ENCODE data around the gene RPGRIP1L. TPM values are rescaled to one million over a fixed set of nuclear protein-coding genes. Genes with fewer than 3 reads are reported as not detected.

Gene RPGRIP1L
- total and polyA plus RNA-seq, 9 of the 15 experiments (the other 6 are each of a cell fraction or from before 2014, with no cell fraction given): 3.2 to 7.7 (median 5.8) TPM

- Histone ChIP-seq H3K4me3 (no peak overlapping the region), H3K27ac (ENCODE audit: extremely low read depth, low read depth, low read length) (no peak overlapping the region), H3K36me3 (ENCODE audit: control insufficient read depth, insufficient read depth, low read length) (no peaks in the 10 kb centered on the region), H3K9me1 (ENCODE audit: control insufficient read depth, insufficient read depth, low read length) (no peaks in the 10 kb centered on the region), H3K4me1 (replicated peaks in 1 of 2; ENCODE audit: control insufficient read depth in 2 of 2, insufficient read depth in 2 of 2, low read length in 2 of 2) (no peaks in the 10 kb centered on the region), H3K27me3 (ENCODE audit: control insufficient read depth in 2 of 2, insufficient read depth in 2 of 2, low read length in 2 of 2) (no peaks in the 10 kb centered on the region), H3K9me3 (replicated peaks; ENCODE audit: control insufficient read depth, insufficient read depth, low read depth, low read length) (no peaks in the 10 kb centered on the region), H3K9ac (ENCODE audit: insufficient read depth in 1 of 2, low read depth in 2 of 2, low read length in 2 of 2) (no peak overlapping the region), H2AFZ (ENCODE audit: low read depth, low read length) (no peak overlapping the region), H3K4me2 (ENCODE audit: insufficient read depth, low read length) (no peak overlapping the region), H4K20me1 (replicated peaks; ENCODE audit: control insufficient read depth, insufficient read depth, low read length) (no peaks in the 10 kb centered on the region), H3K79me2 (ENCODE audit: control insufficient read depth, insufficient read depth, low read length) (no peaks in the 10 kb centered on the region)
- WGBS (ENCODE audit: insufficient coverage, low coverage, missing lambda C conversion rate): 77% methylated on average over 2 of the region's 2 CpGs
- DNase-seq (ENCODE audit: extremely low read depth in 1 of 4, low spot score in 3 of 4) (no peak), ATAC-seq (no peak), FAIRE-seq (no peak)
- in situ Hi-C loops (cut with MboI): no loop called here
- ChIA-PET POLR2A (no interaction called here), CTCF (ENCODE audit: low intra/inter-chr PET ratio) (no interaction called here)
- intact Hi-C loops (cut with micrococcal nuclease): no loop called here
- BruUV-seq (replicated peaks): no TSS peak
- TF ChIP-seq USF2 (CRISPR knock-in tag; IDR thresholded peaks at IDR 0.05): no peak
- TF ChIP-seq NCOA1 (IDR thresholded peaks at IDR 0.05; ENCODE audit: low read depth): no peak
- no peak for TF ChIP-seq FOXK1 (CRISPR knock-in tag; IDR thresholded peaks at IDR 0.05; ENCODE audit: borderline replicate concordance)
- no peak for TF ChIP-seq RUNX1 (IDR thresholded peaks at IDR 0.05; ENCODE audit: low read depth)
- TF ChIP-seq ZNF232 (CRISPR knock-in tag; IDR thresholded peaks at IDR 0.05): no peak
- TF ChIP-seq ZNF583 (CRISPR knock-in tag; IDR thresholded peaks at IDR 0.05): no peak
- TF ChIP-seq KLF16 (IDR thresholded peaks at IDR 0.05): no peak
- TF ChIP-seq, protein P1, sequence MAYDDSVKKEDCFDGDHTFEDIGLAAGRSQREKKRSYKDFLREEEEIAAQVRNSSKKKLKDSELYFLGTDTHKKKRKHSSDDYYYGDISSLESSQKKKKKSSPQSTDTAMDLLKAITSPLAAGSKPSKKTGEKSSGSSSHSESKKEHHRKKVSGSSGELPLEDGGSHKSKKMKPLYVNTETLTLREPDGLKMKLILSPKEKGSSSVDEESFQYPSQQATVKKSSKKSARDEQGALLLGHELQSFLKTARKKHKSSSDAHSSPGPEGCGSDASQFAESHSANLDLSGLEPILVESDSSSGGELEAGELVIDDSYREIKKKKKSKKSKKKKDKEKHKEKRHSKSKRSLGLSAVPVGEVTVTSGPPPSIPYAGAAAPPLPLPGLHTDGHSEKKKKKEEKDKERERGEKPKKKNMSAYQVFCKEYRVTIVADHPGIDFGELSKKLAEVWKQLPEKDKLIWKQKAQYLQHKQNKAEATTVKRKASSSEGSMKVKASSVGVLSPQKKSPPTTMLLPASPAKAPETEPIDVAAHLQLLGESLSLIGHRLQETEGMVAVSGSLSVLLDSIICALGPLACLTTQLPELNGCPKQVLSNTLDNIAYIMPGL (CRISPR knock-in tag; IDR thresholded peaks at IDR 0.05): no peak
- TF ChIP-seq HOMEZ (CRISPR knock-in tag; IDR thresholded peaks at IDR 0.05): no peak
- no peak for TF ChIP-seq EWSR1 (IDR thresholded peaks at IDR 0.05; ENCODE audit: borderline replicate concordance, low read depth, partially characterized antibody)
- TF ChIP-seq JUNB (CRISPR knock-in tag; conservative IDR thresholded peaks at IDR 0.05): no peak
- TF ChIP-seq CHD1 (IDR thresholded peaks at IDR 0.05; ENCODE audit: low read length): no peak
- TF ChIP-seq ZC3H4 (CRISPR knock-in tag; IDR thresholded peaks at IDR 0.05; ENCODE audit: borderline replicate concordance): no peak
Observed at GRCh38 chr16:53654946-53655345, 48.7 kb downstream of the RPGRIP1L start.
